OCI-LY7 (cell line): ENCODE results near the gene ACAP3. TPM values are rescaled to one million over a fixed set of nuclear protein-coding genes. Genes with fewer than 3 reads are reported as not detected.
A peak's percentile ranks its signal among the peaks of the same experiment; 100 is the strongest.

Experiments
- BruUV-seq: library from RNA; stranded (reverse); fragments of 400-500 nt; replicated peaks from 2 replicates; lab custom pipeline; 2021; lab: Mats Ljungman, UMichigan
- CTCF ChIA-PET: fragments of 300-600 bp; sonication (Branson Sonifier 250); formaldehyde crosslinking; loops from one replicate; lab custom pipeline; 2022; ENCODE audit warnings: antibody characterized with exemption; ENCODE audit not compliant: unreplicated experiment; lab: Charles Lee
- POLR2A ChIA-PET: fragments of 300-600 bp; sonication (Branson Sonifier 250); formaldehyde crosslinking; loops from one replicate; lab custom pipeline; 2022; ENCODE audit warnings: antibody characterized with exemption; lab: Charles Lee
- DNase-seq: peaks from one replicate; pipeline ENCODE4 v3.0.0-alpha.2; 2015; ENCODE audit warnings: low spot score
- H2AFZ ChIP-seq: fragments of 200-600 bp; sonication (generic), shearing (Covaris generic); 2 replicates; pipeline ENCODE4 v1.6.1; 2014; ENCODE audit warnings: mild to moderate bottlenecking, antibody characterized with exemption, low read length, moderate library complexity
- H3K27ac ChIP-seq: fragments of 200-600 bp; sonication (generic); 2 replicates; pipeline ENCODE4 v1.5.1; 2014; ENCODE audit warnings: mixed run types, low read depth, mild to moderate bottlenecking, moderate library complexity, low read length, inconsistent platforms; ENCODE audit not compliant: poor library complexity, severe bottlenecking
- H3K36me3 ChIP-seq: fragments of 200-600 bp; sonication (generic); 2 replicates; pipeline ENCODE4 v1.6.1; 2014; ENCODE audit warnings: mild to moderate bottlenecking, antibody characterized with exemption, low read length, moderate library complexity, mixed read lengths; ENCODE audit not compliant: insufficient read depth
- H3K4me1 ChIP-seq: fragments of 200-600 bp; sonication (generic); 2 replicates; pipeline ENCODE4 v1.5.1; 2014; ENCODE audit warnings: mild to moderate bottlenecking, low read length; ENCODE audit not compliant: insufficient read depth, poor library complexity, severe bottlenecking
- H3K4me2 ChIP-seq: fragments of 200-600 bp; sonication (generic); 2 replicates; pipeline ENCODE4 v1.6.1; 2014; ENCODE audit warnings: mild to moderate bottlenecking, low read length
- H3K4me3 ChIP-seq: fragments of 200-600 bp; sonication (generic); 2 replicates; pipeline ENCODE4 v1.5.1; 2014; ENCODE audit warnings: mild to moderate bottlenecking, low read depth, low read length; ENCODE audit not compliant: poor library complexity, severe bottlenecking
- H3K79me2 ChIP-seq: fragments of 200-600 bp; sonication (generic); 2 replicates; pipeline ENCODE4 v1.6.1; 2016; ENCODE audit warnings: low read depth, mild to moderate bottlenecking, low read length, moderate library complexity, mixed read lengths; ENCODE audit not compliant: insufficient read depth
- H3K9me2 ChIP-seq: fragments of 200-600 bp; sonication (generic); 2 replicates; pipeline ENCODE4 v1.6.1; 2016; ENCODE audit warnings: mild to moderate bottlenecking, low read length, mixed read lengths; ENCODE audit not compliant: insufficient read depth
- H3K9me3 ChIP-seq: fragments of 200-600 bp; sonication (generic); 2 replicates; pipeline ENCODE4 v1.6.1; 2014; ENCODE audit warnings: mild to moderate bottlenecking, mixed run types, low read length, mixed read lengths
- H4K20me1 ChIP-seq: fragments of 200-600 bp; sonication (generic); 2 replicates; pipeline ENCODE4 v1.6.1; 2014; ENCODE audit warnings: mild to moderate bottlenecking, antibody characterized with exemption, low read length, moderate library complexity, mixed read lengths; ENCODE audit not compliant: insufficient read depth
- EZH2phosphoT487 ChIP-seq: fragments of 200-600 bp; sonication (generic); IDR thresholded peaks from 2 replicates; pipeline ENCODE4 v1.6.1; 2018; ENCODE audit warnings: low read depth, borderline replicate concordance, mild to moderate bottlenecking, mixed run types, antibody characterized with exemption, low read length, moderate library complexity, mixed read lengths
- intact Hi-C: fragments of 100-400 bp; cut with micrococcal nuclease; formaldehyde crosslinking; loops from one replicate; pipeline ENCODE4 v1.10.0; 2022; ENCODE audit not compliant: unreplicated experiment
- total RNA-seq, 2 experiments: library from RNA; depleted of rRNA in 1 of 2; stranded (reverse); fragments of >200 nt in 1 of 2; shearing (Covaris generic) in 1 of 2; gene quantifications; 2 replicates each; pipeline ENCODE4 v1.2.3, GENCODE V29; 2014 to 2022
- TF ChIP-seq, protein P1 (sequence below): fragments of 200-600 bp; sonication (generic); conservative IDR thresholded peaks from 2 replicates; pipeline ENCODE4 v1.5.1; 2014; ENCODE audit warnings: mild to moderate bottlenecking, antibody characterized with exemption, low read length, moderate library complexity, mixed read lengths

The ACAP3 gene
- total RNA-seq, 2 experiments from 2014 or later = 26.3 to 47.6 TPM

DNA sequence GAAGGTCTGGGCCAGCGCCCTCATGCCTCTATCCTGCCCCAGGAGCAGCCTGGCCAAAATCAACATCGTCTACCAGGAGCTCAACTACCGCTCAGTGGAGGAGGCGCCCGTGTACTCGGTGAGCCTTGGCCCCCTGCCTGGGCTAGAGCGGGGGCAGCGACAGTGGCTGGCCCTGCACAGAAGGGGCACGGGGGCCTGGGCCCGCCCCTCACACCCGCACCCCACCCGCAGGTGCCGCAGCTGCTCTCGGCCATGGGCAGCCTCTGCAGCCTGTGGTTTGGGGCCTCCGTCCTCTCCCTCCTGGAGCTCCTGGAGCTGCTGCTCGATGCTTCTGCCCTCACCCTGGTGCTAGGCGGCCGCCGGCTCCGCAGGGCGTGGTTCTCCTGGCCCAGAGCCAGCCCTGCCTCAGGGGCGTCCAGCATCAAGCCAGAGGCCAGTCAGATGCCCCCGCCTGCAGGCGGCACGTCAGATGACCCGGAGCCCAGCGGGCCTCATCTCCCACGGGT, 16.7 kb downstream of the ACAP3 start:
- Histone ChIP-seq H3K4me3 (no peak overlapping the region), H4K20me1 (no peaks in the 10 kb centered on the region), H3K9me2 (no peaks in the 10 kb centered on the region), H3K27ac (no peak overlapping the region), H3K4me2 (no peak overlapping the region), H3K79me2 (no peaks in the 10 kb centered on the region), H3K9me3 (no peaks in the 10 kb centered on the region), H2AFZ (no peak overlapping the region), H3K36me3 (no peaks in the 10 kb centered on the region), H3K4me1 (no peaks in the 10 kb centered on the region)
- DNase-seq = no peak
- ChIA-PET CTCF (interaction anchor here (0.5 to 1.1 kb wide), 3 partner anchors 9 to 615 kb away, joined by 3 to 5 read pairs (median 3); no protein-coding TSS in a partner anchor), POLR2A (no interaction called here)
- intact Hi-C loops = loop anchor here (2.0 kb wide), 1 partner anchor 258 kb away; no protein-coding TSS in a partner anchor
- BruUV-seq = no TSS peak
- TF ChIP-seq EZH2phosphoT487 = no peak
- TF ChIP-seq, protein P1, sequence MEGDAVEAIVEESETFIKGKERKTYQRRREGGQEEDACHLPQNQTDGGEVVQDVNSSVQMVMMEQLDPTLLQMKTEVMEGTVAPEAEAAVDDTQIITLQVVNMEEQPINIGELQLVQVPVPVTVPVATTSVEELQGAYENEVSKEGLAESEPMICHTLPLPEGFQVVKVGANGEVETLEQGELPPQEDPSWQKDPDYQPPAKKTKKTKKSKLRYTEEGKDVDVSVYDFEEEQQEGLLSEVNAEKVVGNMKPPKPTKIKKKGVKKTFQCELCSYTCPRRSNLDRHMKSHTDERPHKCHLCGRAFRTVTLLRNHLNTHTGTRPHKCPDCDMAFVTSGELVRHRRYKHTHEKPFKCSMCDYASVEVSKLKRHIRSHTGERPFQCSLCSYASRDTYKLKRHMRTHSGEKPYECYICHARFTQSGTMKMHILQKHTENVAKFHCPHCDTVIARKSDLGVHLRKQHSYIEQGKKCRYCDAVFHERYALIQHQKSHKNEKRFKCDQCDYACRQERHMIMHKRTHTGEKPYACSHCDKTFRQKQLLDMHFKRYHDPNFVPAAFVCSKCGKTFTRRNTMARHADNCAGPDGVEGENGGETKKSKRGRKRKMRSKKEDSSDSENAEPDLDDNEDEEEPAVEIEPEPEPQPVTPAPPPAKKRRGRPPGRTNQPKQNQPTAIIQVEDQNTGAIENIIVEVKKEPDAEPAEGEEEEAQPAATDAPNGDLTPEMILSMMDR = no peak

DNA sequence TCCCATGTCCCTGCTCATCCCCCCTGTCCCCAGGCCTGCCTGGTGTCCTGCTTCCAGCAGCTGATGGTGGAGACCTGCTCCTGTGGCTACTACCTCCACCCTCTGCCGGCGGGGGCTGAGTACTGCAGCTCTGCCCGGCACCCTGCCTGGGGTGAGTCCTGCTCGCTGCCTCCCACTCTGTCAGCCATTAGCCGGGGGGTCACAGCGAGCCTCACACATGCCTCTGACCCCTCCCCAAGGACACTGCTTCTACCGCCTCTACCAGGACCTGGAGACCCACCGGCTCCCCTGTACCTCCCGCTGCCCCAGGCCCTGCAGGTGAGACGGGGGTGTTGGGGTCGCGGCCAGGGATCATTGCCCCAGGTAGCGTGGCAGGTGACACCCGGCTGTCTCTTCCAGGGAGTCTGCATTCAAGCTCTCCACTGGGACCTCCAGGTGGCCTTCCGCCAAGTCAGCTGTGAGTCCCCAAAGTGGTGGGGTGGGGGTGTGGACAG, 17.4 kb downstream of the ACAP3 start:
- Histone ChIP-seq H3K9me2 (no peaks in the 10 kb centered on the region), H3K9me3 (no peaks in the 10 kb centered on the region), H3K4me3 (no peak overlapping the region), H3K4me1 (no peaks in the 10 kb centered on the region), H4K20me1 (no peaks in the 10 kb centered on the region), H3K27ac (no peak overlapping the region), H3K4me2 (no peak overlapping the region), H2AFZ (no peak overlapping the region), H3K79me2 (no peaks in the 10 kb centered on the region), H3K36me3 (no peaks in the 10 kb centered on the region)
- intact Hi-C loops = loop anchor here (2.0 kb wide), 1 partner anchor 257 kb away; no protein-coding TSS in a partner anchor
- TF ChIP-seq EZH2phosphoT487 = no peak
- TF ChIP-seq, protein P1 = peak; percentile 43; the same call in 1 of the 2 replicates
- CTCF ChIA-PET = no interaction called here
- POLR2A ChIA-PET = no interaction called here
- DNase-seq = peak; percentile 44
- BruUV-seq = no TSS peak
